NCI-H82 treated with DMSO at 0.1 percent for 48 hours (cell line): ENCODE results near the gene SLC12A5.
A peak's percentile ranks its signal among the peaks of the same experiment; 100 is the strongest.

Experiments used
- DNase-seq: peaks from one replicate; lab custom pipeline; 2025; ENCODE audit not compliant: unreplicated experiment; lab: John Stamatoyannopoulos, UW

The SLC12A5 gene

GRCh38 chr20:46025376-46025783 lies 3.6 kb upstream of the SLC12A5 start:
- DNase-seq = no peak

GRCh38 chr20:46027245-46027853 lies 1.7 kb upstream of the SLC12A5 start:
- no peak for DNase-seq

GRCh38 chr20:46028110-46028509 lies 905 bp upstream of the SLC12A5 start:
- peak; percentile 77 for DNase-seq

GRCh38 chr20:46030284-46031013 lies 1.4 kb downstream of the SLC12A5 start:
- no peak for DNase-seq

- DNase-seq = no peak
Observed at GRCh38 chr20:46031014-46031569, 2.1 kb downstream of the SLC12A5 start.

- peak; percentile 63 for DNase-seq
Observed at GRCh38 chr20:46031701-46032254, 2.8 kb downstream of the SLC12A5 start.

- DNase-seq = no peak
Observed at GRCh38 chr20:46034039-46034438, 5.0 kb downstream of the SLC12A5 start.

GRCh38 chr20:46035253-46035652 lies 6.2 kb downstream of the SLC12A5 start:
- DNase-seq = no peak

- no peak for DNase-seq
Observed at GRCh38 chr20:46035713-46036112, 6.7 kb downstream of the SLC12A5 start.

GRCh38 chr20:46036370-46036769 lies 7.4 kb downstream of the SLC12A5 start:
- DNase-seq = no peak

GRCh38 chr20:46037036-46037435 lies 8.0 kb downstream of the SLC12A5 start:
- no peak for DNase-seq

GRCh38 chr20:46040902-46041535 lies 12.0 kb downstream of the SLC12A5 start:
- DNase-seq = no peak

GRCh38 chr20:46043556-46043955 lies 14.5 kb downstream of the SLC12A5 start:
- DNase-seq = no peak

GRCh38 chr20:46044896-46045295 lies 15.9 kb downstream of the SLC12A5 start:
- no peak for DNase-seq

GRCh38 chr20:46046588-46047310 lies 17.7 kb downstream of the SLC12A5 start:
- DNase-seq = no peak

GRCh38 chr20:46047821-46048220 lies 18.8 kb downstream of the SLC12A5 start:
- DNase-seq = no peak

- no peak for DNase-seq
Observed at GRCh38 chr20:46049190-46049589, 20.2 kb downstream of the SLC12A5 start.

- DNase-seq = no peak
Observed at GRCh38 chr20:46049815-46050214, 20.8 kb downstream of the SLC12A5 start.

- no peak for DNase-seq
Observed at GRCh38 chr20:46050444-46050843, 21.4 kb downstream of the SLC12A5 start.

- DNase-seq = no peak
Observed at GRCh38 chr20:46050885-46051284, 21.9 kb downstream of the SLC12A5 start.
